DOHH2 (cell line): ENCODE results near the gene INSIG1.

Experiments used
- CTCF ChIP-seq: fragments of 200-600 bp; sonication (generic); IDR thresholded peaks from one replicate; pipeline ENCODE4 v1.5.1; 2014; ENCODE audit warnings: antibody characterized with exemption, mild to moderate bottlenecking, low read depth, low read length; ENCODE audit not compliant: poor library complexity, severe bottlenecking
- EZH2phosphoT487 ChIP-seq: fragments of 200-600 bp; sonication (generic); IDR thresholded peaks from 2 replicates; pipeline ENCODE4 v1.6.1; 2017; ENCODE audit warnings: borderline replicate concordance, mild to moderate bottlenecking, antibody characterized with exemption, low read length, moderate library complexity, mixed read lengths

- TF ChIP-seq CTCF (no peak), EZH2phosphoT487 (no peak)
These were observed 15.0 kb upstream of the INSIG1 start for GRCh38 chr7:155282671-155283070.
